Activated CD8-positive, alpha-beta memory T cell treated with anti-CD3 and anti-CD28 coated beads for 36 hours (primary cell): Measurements from ENCODE around the gene OSGIN1. TPM values are rescaled to one million over a fixed set of nuclear protein-coding genes. Genes with fewer than 3 reads are reported as not detected.

Experiments
- CTCF ChIA-PET: fragments of 350-600 bp; sonication (Branson Sonifier 250); formaldehyde crosslinking; loops from one replicate; lab custom pipeline; 2021; ENCODE audit warnings: antibody characterized with exemption; lab: Charles Lee
- POLR2A ChIA-PET: fragments of 350-600 bp; sonication (Branson Sonifier 250); formaldehyde crosslinking; loops from one replicate; lab custom pipeline; 2021; ENCODE audit warnings: antibody characterized with exemption; lab: Charles Lee
- total RNA-seq, 2 experiments: library from RNA; stranded (reverse); gene quantifications; one replicate each; pipeline ENCODE4 v1.2.3, GENCODE V29; 2021

OSGIN1 gene
- total RNA-seq, 2 experiments from 2014 or later, result 0.65 to 0.71 TPM

- ChIA-PET CTCF (no interaction called here), POLR2A (no interaction called here)
Measured at GRCh38 chr16:83979441-83979840, 26.4 kb downstream of the OSGIN1 start.

DNA sequence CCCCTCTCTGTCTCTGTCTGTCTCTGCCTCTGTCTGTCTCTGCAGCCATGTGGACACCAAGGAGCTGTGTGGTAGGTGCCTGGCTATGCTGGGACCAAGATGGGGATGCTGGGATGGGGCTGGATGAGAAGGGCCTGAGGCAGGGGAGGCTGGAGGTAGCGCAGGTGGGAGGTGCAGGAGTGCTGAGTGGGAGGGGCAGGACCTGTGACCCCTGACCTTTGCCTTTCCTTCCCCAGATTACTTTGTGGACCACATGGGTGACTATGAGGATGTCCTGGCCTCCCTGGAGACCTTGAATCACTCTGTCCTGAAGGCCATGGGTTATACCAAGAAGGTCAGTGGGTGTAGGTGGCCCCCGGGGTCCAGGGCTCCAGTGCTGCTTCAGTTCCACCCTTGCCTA, 27.8 kb downstream of the OSGIN1 start:
- ChIA-PET CTCF (no interaction called here), POLR2A (no interaction called here)

DNA sequence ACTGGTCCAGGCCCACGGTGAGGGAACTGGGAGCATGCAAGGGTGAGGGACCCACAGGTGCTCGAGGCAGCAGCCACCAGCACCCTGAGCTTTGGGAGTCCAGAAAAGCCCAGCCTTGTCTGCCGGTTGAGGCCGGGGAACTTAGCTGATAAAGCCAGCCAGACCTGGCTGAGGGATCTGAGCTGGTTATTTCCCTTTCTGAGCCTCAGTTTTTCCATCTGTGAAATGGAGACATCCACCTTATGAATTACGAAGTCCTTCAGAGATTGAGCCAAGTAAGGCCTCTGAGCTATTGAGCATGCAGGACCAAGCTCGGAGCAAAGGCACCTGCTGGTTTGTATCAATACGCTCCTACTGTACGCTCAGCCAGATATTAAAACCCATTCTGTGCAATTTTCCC, 28.8 kb downstream of the OSGIN1 start:
- ChIA-PET CTCF (no interaction called here), POLR2A (no interaction called here)

DNA sequence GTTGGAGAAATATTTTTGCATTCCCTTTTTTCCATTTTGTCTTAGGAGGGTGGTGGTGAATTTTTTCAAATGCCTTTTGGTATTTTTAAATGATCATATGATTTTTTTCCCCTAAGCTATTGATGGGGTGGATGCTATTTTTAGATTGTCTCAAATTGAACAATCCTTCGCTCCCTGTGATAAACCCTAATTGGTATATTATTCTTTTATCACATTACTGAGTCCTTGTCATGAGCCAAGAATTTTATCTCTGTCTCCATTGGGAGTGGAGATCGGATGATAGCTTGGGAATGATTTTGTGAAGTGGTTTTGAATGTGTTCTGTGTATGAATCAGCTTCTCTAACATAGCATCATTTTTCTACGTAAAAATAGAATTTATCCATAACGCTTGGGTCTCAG, 30.5 kb downstream of the OSGIN1 start:
- CTCF ChIA-PET, result interaction anchor here (0.7 kb wide), 1 partner anchor 24 kb away, joined by 3 read pairs; no protein-coding TSS in a partner anchor

GRCh38 chr16:83989300-83989699, 36.3 kb downstream of the OSGIN1 start:
- ChIA-PET POLR2A (no interaction called here), CTCF (interaction anchor here (0.6 kb wide), 1 partner anchor 177 kb away, joined by 5 read pairs; no protein-coding TSS in a partner anchor)

More for the DNA sequence above, 30.5 kb downstream of the OSGIN1 start:
- POLR2A ChIA-PET, result interaction anchor here (0.7 kb wide), 1 partner anchor 60 kb away, joined by 3 read pairs; no protein-coding TSS in a partner anchor

GRCh38 chr16:83990492-83990891, 37.5 kb downstream of the OSGIN1 start:
- ChIA-PET CTCF (no interaction called here), POLR2A (no interaction called here)

GRCh38 chr16:83992624-83993023, 39.6 kb downstream of the OSGIN1 start:
- ChIA-PET POLR2A (no interaction called here), CTCF (interaction anchor here (0.7 kb wide), 1 partner anchor 144 kb away, joined by 4 read pairs; no protein-coding TSS in a partner anchor)

DNA sequence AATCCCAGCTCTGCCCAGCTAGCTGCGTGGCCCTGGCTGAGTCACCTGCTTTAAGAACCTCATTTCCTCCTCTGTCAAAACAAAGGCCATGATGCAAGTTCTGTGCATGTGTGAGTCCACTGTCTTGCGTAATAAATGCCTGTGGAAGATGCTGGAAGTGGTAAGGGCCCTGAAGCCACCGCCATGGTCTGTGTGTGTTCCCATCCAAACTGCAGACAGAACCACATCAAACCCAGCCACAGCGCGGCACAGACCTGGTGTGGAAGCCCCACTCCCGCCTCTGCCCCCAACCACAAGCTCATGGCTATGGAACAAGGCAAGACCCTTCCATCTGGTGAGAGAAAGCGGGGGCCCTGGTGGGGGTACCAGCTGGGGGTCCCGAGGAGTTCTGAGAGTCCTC, 41.0 kb downstream of the OSGIN1 start:
- ChIA-PET POLR2A (no interaction called here), CTCF (no interaction called here)

DNA sequence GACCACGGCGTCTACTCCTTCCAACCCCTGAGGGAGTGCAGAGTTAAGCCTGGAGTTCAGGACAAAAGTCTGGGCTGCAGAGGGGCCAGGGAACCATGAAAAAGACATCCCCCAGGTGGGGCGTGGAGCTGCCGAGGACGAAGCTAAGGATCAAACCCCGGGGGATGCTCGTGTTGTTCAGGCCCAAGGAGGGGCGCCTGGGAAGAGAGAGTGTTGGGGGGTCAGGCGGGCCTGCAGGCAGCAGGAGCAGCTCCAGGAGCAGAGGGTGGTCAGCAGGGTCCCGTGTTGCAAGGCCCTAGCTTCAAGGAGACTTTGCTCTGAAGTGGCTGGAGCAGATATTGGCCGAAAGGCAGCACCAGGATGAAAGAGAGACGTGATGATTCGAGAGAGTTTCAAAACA, 41.7 kb downstream of the OSGIN1 start:
- CTCF ChIA-PET, result no interaction called here

GRCh38 chr16:83995754-83996153, 42.7 kb downstream of the OSGIN1 start:
- POLR2A ChIA-PET, result no interaction called here
- CTCF ChIA-PET, result interaction anchor here (1.0 kb wide), 1 partner anchor 39 kb away, joined by 3 read pairs; no protein-coding TSS in a partner anchor

More for the DNA sequence above, 41.7 kb downstream of the OSGIN1 start:
- POLR2A ChIA-PET, result no interaction called here

DNA sequence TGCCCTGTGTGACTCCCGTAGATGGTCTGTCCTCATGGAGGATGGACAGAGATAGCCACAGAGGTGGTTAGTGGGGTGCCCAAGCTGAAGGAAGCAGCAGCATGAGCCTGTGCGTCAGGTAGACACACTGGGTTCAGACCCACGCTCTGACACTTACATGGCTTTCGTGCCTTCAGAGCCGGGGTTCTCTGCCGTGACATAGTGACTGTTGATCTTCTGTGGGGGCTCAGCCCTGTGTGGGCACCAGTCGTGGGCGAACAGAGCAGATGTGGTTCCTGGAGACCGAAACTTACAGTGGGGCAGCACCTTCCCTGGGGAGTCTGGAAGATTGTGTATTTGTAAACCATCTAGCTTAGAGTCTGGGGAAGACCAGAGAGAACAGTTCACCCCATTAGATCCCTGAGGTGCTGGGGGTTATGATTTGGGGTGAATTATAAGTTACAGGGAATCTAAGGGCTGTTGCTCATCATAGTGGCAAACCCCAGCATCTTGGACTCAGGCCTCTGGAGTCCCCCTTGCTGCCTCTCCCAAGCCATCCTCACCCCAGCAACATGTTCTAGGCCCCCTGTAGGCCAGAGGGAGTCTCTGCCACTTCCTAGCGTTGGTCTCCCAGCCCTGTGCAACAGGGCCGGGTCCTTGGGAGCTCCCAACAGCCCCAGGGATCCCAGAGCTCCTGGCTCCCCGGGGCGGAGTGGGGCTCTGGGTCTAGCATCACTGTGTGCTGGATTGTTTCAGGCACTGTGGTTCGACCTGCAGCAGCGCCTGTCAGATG, 43.6 kb downstream of the OSGIN1 start:
- ChIA-PET CTCF (no interaction called here), POLR2A (no interaction called here)

- CTCF ChIA-PET, result no interaction called here
- POLR2A ChIA-PET, result no interaction called here
Measured at GRCh38 chr16:83998091-83998490, 45.1 kb downstream of the OSGIN1 start.

GRCh38 chr16:84000989-84001642, 48.1 kb downstream of the OSGIN1 start:
- ChIA-PET CTCF (no interaction called here), POLR2A (no interaction called here)

- CTCF ChIA-PET, result interaction anchor here (0.8 kb wide), 1 partner anchor 9 kb away, joined by 3 read pairs; no protein-coding TSS in a partner anchor
- POLR2A ChIA-PET, result no interaction called here
Measured at GRCh38 chr16:84001726-84002125, 48.7 kb downstream of the OSGIN1 start.

- ChIA-PET CTCF (no interaction called here), POLR2A (no interaction called here)
Measured at GRCh38 chr16:84003038-84003437, 50.0 kb downstream of the OSGIN1 start.

GRCh38 chr16:84004442-84004841, 51.4 kb downstream of the OSGIN1 start:
- ChIA-PET CTCF (no interaction called here), POLR2A (no interaction called here)

DNA sequence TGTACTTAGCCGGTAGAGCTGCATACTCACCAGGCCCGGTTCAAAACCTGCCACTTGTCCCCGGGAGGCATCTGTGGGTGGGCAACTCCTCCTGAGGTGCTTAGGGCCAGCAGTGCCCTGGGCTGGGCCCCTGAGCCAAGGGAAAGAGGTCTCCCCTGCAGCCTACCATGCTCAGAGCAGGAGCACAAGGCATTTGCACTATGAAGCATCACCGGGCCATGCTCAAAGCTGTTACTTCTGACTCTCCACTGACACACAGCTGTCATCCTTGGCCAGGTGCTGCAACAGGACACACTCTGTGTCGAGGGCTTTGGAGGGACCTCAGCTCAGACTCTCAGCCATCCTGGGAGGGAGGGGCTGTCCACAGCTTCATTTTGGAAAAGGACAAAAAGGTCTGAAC, 52.4 kb downstream of the OSGIN1 start:
- ChIA-PET POLR2A (no interaction called here), CTCF (no interaction called here)

GRCh38 chr16:84007520-84007919, 54.5 kb downstream of the OSGIN1 start:
- CTCF ChIA-PET, result no interaction called here
- POLR2A ChIA-PET, result no interaction called here

GRCh38 chr16:84007965-84008364, 54.9 kb downstream of the OSGIN1 start:
- ChIA-PET POLR2A (no interaction called here), CTCF (interaction anchor here (0.7 to 0.9 kb wide), 2 partner anchors 51 to 169 kb away, joined by 3 read pairs; no protein-coding TSS in a partner anchor)

- ChIA-PET CTCF (no interaction called here), POLR2A (no interaction called here)
Measured at GRCh38 chr16:84009282-84009681, 56.2 kb downstream of the OSGIN1 start.
